Neural progenitor cell (in vitro differentiated cells): Measurements from ENCODE around the gene VPS37B. TPM values are rescaled to one million over a fixed set of nuclear protein-coding genes. Genes with fewer than 3 reads are reported as not detected.

Source experiments
- DNase-seq: peaks from one replicate; pipeline ENCODE4 v3.0.0-alpha.2; 2016; ENCODE audit warnings: low spot score
- H2AFZ ChIP-seq: fragments of 200-600 bp; sonication (generic); replicated peaks from 2 replicates; pipeline ENCODE4 v1.6.1; 2016; ENCODE audit warnings: antibody characterized with exemption
- H3F3A ChIP-seq: fragments of 200-600 bp; sonication (generic); 2 replicates; pipeline ENCODE4 v1.6.1; 2016; ENCODE audit warnings: antibody characterized with exemption, low read depth
- H3K27ac ChIP-seq: fragments of 200-600 bp; sonication (generic); 2 replicates; pipeline ENCODE4 v1.5.1; 2016; ENCODE audit warnings: mild to moderate bottlenecking
- H3K27me3 ChIP-seq: fragments of 200-600 bp; sonication (generic); 2 replicates; pipeline ENCODE4 v1.6.1; 2016; ENCODE audit warnings: mild to moderate bottlenecking, moderate library complexity
- H3K36me3 ChIP-seq: fragments of 200-600 bp; sonication (generic); 2 replicates; pipeline ENCODE4 v1.5.1; 2016
- H3K4me1 ChIP-seq: fragments of 200-600 bp; sonication (generic); 2 replicates; pipeline ENCODE4 v1.6.1; 2016; ENCODE audit warnings: mixed run types
- H3K4me2 ChIP-seq: fragments of 200-600 bp; sonication (generic); 2 replicates; pipeline ENCODE4 v1.6.1; 2016
- H3K4me3 ChIP-seq: fragments of 200-600 bp; sonication (generic); 2 replicates; pipeline ENCODE4 v1.5.1; 2016
- H3K79me2 ChIP-seq: fragments of 200-600 bp; sonication (generic); 2 replicates; pipeline ENCODE4 v1.6.1; 2016; ENCODE audit warnings: low read depth
- H3K9ac ChIP-seq: fragments of 200-600 bp; sonication (generic); 2 replicates; pipeline ENCODE4 v1.6.1; 2016
- H3K9me3 ChIP-seq: fragments of 200-600 bp; sonication (generic); 2 replicates; pipeline ENCODE4 v1.5.1; 2016; ENCODE audit warnings: low read depth
- H4K20me1 ChIP-seq: fragments of 200-600 bp; sonication (generic); 2 replicates; pipeline ENCODE4 v1.6.1; 2016; ENCODE audit warnings: low read depth
- H3K27ac Mint-ChIP-seq: 3 replicates; pipeline ENCODE4 v1.8.0; 2021; ENCODE audit warnings: mixed read lengths
- H3K27me3 Mint-ChIP-seq: 2 replicates; pipeline ENCODE4 v1.8.0; 2022; ENCODE audit warnings: low read depth, mild to moderate bottlenecking, inconsistent platforms, moderate library complexity, mixed read lengths; ENCODE audit not compliant: insufficient read depth
- H3K36me3 Mint-ChIP-seq: 3 replicates; pipeline ENCODE4 v1.8.0; 2021; ENCODE audit warnings: mixed read lengths
- H3K4me1 Mint-ChIP-seq: 3 replicates; pipeline ENCODE4 v1.8.0; 2021; ENCODE audit warnings: mixed read lengths
- H3K4me3 Mint-ChIP-seq: 3 replicates; pipeline ENCODE4 v1.8.0; 2021; ENCODE audit warnings: mild to moderate bottlenecking, moderate library complexity, mixed read lengths
- H3K9me3 Mint-ChIP-seq: 3 replicates; pipeline ENCODE4 v1.8.0; 2020; ENCODE audit warnings: mixed read lengths
- EZH2 ChIP-seq: fragments of 200-600 bp; sonication (generic); IDR thresholded peaks from 2 replicates; pipeline ENCODE4 v1.6.1; 2017; ENCODE audit warnings: antibody characterized with exemption, mild to moderate bottlenecking, moderate library complexity
- EZH2phosphoT487 ChIP-seq: fragments of 200-600 bp; sonication (generic); IDR thresholded peaks from 2 replicates; pipeline ENCODE4 v1.6.1; 2017; ENCODE audit warnings: antibody characterized with exemption
- total RNA-seq: library from RNA; depleted of rRNA; stranded (reverse); fragments of >200 nt; gene quantifications from 2 replicates; pipeline ENCODE4 v1.2.3, GENCODE V29; 2015; ENCODE audit warnings: low replicate concordance
- TF ChIP-seq, protein P1 (sequence below): fragments of 200-600 bp; sonication (generic); IDR thresholded peaks from 2 replicates; pipeline ENCODE4 v1.5.1; 2017; ENCODE audit warnings: antibody characterized with exemption, mild to moderate bottlenecking

VPS37B gene
- total RNA-seq, 1 donor from 2014 or later, result 19.4 TPM

DNA sequence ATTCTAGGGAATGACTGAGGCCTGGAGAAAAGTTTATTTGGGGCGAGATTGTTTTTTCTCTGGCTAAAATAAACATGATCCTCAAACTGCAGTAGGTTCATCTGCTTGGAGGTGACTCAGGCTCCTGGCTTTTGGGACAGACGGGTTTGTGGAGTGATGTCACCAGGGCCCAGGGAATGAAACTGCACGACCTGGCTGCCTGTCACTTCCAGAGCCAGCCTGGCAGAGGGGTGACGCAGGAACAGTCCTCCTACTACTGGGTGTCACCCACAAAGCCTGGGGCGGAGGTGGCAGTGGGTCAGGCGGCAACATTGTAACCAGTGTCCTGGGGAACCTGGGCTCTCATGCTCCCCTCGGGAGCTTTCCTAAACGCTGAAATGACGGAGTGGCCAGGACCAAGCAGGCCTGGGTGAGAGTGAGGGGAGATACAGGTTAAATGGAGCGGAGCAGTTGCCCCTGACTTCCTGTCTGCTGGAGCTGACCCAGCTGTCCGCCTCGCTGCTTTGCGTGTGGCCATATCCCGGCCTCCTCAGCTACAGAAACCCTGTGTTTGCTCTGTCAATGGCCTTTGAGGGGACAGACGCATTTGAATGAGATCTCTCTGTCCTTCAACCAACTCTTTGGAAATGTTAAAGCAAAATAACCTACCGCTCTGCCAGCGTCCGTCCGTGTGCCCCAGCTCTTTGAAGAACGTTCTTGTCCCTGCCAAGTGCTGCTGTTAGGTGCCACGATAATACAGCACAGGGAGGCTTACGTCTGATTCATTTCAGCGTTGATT, 54.2 kb downstream of the VPS37B start:
- Histone ChIP-seq H3K9me3 (no peaks in the 10 kb centered on the region), H3K27ac (no peak overlapping the region), H4K20me1 (peaks cover 49% of the 10 kb centered on the region), H3K9ac (no peak overlapping the region), H3K27me3 (peaks cover 30% of the 10 kb centered on the region), H3K4me2 (no peak overlapping the region), H2AFZ (no peak overlapping the region), H3K4me3 (no peak overlapping the region), H3K79me2 (no peaks in the 10 kb centered on the region), H3F3A (no peaks in the 10 kb centered on the region), H3K4me1 (peaks cover 6% of the 10 kb centered on the region), H3K36me3 (no peaks in the 10 kb centered on the region)
- Mint-ChIP-seq H3K9me3 (no peaks in the 10 kb centered on the region), H3K4me1 (peaks cover 39% of the 10 kb centered on the region), H3K27ac (peak overlapping the region; percentile 3), H3K4me3 (no peak overlapping the region), H3K27me3 (peaks cover 3% of the 10 kb centered on the region), H3K36me3 (peaks cover 7% of the 10 kb centered on the region)
- no peak for DNase-seq
- TF ChIP-seq, protein P1, sequence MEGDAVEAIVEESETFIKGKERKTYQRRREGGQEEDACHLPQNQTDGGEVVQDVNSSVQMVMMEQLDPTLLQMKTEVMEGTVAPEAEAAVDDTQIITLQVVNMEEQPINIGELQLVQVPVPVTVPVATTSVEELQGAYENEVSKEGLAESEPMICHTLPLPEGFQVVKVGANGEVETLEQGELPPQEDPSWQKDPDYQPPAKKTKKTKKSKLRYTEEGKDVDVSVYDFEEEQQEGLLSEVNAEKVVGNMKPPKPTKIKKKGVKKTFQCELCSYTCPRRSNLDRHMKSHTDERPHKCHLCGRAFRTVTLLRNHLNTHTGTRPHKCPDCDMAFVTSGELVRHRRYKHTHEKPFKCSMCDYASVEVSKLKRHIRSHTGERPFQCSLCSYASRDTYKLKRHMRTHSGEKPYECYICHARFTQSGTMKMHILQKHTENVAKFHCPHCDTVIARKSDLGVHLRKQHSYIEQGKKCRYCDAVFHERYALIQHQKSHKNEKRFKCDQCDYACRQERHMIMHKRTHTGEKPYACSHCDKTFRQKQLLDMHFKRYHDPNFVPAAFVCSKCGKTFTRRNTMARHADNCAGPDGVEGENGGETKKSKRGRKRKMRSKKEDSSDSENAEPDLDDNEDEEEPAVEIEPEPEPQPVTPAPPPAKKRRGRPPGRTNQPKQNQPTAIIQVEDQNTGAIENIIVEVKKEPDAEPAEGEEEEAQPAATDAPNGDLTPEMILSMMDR, result no peak
- TF ChIP-seq EZH2, result no peak
- TF ChIP-seq EZH2phosphoT487, result no peak

DNA sequence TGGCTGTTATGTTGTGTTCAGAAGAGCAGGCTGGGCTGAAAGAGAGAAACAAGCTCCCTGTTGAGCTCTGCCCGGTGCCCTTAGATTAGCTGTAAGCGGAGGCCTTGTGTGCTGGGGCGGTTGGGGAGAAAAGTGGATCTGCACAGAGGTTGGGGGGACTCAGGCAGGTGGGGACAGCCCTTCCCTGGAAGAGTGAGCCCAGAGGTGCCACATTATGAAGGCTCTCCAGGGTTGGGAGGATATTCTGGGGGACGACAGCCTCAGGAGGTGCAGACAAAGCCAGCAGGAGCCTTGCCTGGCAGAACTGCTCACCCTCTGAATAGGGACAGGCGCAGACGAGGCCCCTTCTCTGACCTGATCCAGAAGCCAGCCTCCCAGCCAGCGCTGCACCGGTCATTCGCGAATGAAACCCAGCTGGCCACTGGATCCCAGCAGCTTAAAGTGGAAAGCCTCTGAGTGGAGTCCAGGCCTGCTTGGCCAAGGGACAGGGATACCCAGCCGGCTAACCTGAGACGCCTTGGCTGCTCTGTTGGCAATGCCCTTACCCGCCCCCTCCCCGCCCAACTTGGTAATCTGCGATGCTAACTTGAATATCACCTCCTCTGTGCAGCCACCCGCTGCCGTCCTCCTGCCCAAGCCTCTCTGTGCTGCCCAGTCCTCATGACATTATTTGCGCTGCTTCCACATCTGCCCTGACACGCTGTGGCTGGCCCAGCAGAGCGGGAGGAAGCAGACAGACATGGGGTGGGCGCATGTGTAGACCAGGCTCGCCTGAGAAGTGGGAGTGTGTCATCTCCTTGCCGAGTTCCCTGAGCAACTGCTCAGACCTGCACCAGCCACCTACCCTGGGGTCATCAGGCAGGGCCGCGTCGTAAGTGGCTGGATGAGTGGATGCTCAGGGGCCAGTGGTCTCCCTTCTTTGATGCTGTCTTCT, 55.1 kb downstream of the VPS37B start:
- Histone ChIP-seq H3K9me3 (no peaks in the 10 kb centered on the region), H3K9ac (no peak overlapping the region), H3F3A (peaks cover 8% of the 10 kb centered on the region), H3K4me3 (no peak overlapping the region), H2AFZ (no peak overlapping the region), H3K4me2 (no peak overlapping the region), H3K27me3 (peaks cover 39% of the 10 kb centered on the region), H3K36me3 (no peaks in the 10 kb centered on the region), H3K4me1 (peaks cover 14% of the 10 kb centered on the region), H4K20me1 (peaks cover 53% of the 10 kb centered on the region), H3K79me2 (no peaks in the 10 kb centered on the region), H3K27ac (no peak overlapping the region)
- H3K27me3 Mint-ChIP-seq, result peaks cover 3% of the 10 kb centered on the region
- peaks cover 7% of the 10 kb centered on the region for H3K36me3 Mint-ChIP-seq
- TF ChIP-seq EZH2 (no peak), EZH2phosphoT487 (no peak)
- TF ChIP-seq, protein P1, result no peak
- H3K4me1 Mint-ChIP-seq, result peaks cover 44% of the 10 kb centered on the region
- no peak overlapping the region for H3K4me3 Mint-ChIP-seq
- no peak overlapping the region for H3K27ac Mint-ChIP-seq
- no peak for DNase-seq
- no peaks in the 10 kb centered on the region for H3K9me3 Mint-ChIP-seq

DNA sequence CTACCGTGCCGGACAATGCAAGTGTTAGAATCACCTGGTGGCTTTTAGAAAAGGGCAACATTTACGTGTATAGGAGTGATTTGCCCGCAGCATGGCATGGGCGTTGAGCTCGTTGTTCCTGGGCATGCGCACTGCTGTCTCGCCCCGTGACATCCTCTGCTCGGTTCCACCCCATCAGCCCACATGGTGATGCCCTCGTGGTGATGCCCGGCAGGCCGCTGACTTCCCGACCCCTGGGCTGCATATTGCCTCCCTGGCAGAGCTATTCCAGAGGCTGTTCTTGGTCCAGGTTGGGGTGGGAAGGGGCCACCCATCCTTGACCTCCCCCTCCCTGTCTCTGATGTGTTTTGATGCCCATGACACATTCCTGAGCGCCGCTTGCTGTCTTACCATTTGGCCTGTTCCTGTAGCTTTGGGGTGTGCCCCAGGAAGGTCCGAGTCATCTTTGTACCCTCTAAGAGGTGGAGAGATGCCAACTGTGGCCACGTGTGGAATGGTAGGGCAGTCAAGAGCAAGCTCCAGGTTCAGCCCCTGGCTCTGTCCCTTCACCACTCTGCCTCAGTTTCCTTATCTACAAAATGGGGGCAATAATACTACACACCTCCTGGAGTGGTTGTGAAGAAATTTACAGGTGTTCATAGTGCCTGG, 55.9 kb downstream of the VPS37B start:
- no peak overlapping the region for H3K9ac ChIP-seq
- H3K4me3 ChIP-seq, result no peak overlapping the region
- peaks cover 13% of the 10 kb centered on the region for H3F3A ChIP-seq
- H3K27ac Mint-ChIP-seq, result no peak overlapping the region
- H3K4me3 Mint-ChIP-seq, result no peak overlapping the region
- H3K9me3 Mint-ChIP-seq, result no peaks in the 10 kb centered on the region
- no peak for DNase-seq
- peaks cover 41% of the 10 kb centered on the region for H3K27me3 ChIP-seq
- H3K36me3 Mint-ChIP-seq, result peaks cover 7% of the 10 kb centered on the region
- H4K20me1 ChIP-seq, result peaks cover 48% of the 10 kb centered on the region
- no peak for TF ChIP-seq EZH2
- TF ChIP-seq, protein P1, result no peak
- TF ChIP-seq EZH2phosphoT487, result no peak
- H3K27ac ChIP-seq, result no peak overlapping the region
- H3K4me2 ChIP-seq, result no peak overlapping the region
- peaks cover 14% of the 10 kb centered on the region for H3K4me1 ChIP-seq
- H3K79me2 ChIP-seq, result no peaks in the 10 kb centered on the region
- H3K9me3 ChIP-seq, result no peaks in the 10 kb centered on the region
- peaks cover 44% of the 10 kb centered on the region for H3K4me1 Mint-ChIP-seq
- peaks cover 3% of the 10 kb centered on the region for H3K27me3 Mint-ChIP-seq
- no peaks in the 10 kb centered on the region for H3K36me3 ChIP-seq
- no peak overlapping the region for H2AFZ ChIP-seq
